Activated CD4-positive, CD25-positive, alpha-beta regulatory T cell (primary cell): Measurements from ENCODE around the gene MUSK.

Source experiments
- DNase-seq, 4 experiments: peaks; one replicate each; lab custom pipeline; 2025; lab: John Stamatoyannopoulos, UW

Gene MUSK

DNA sequence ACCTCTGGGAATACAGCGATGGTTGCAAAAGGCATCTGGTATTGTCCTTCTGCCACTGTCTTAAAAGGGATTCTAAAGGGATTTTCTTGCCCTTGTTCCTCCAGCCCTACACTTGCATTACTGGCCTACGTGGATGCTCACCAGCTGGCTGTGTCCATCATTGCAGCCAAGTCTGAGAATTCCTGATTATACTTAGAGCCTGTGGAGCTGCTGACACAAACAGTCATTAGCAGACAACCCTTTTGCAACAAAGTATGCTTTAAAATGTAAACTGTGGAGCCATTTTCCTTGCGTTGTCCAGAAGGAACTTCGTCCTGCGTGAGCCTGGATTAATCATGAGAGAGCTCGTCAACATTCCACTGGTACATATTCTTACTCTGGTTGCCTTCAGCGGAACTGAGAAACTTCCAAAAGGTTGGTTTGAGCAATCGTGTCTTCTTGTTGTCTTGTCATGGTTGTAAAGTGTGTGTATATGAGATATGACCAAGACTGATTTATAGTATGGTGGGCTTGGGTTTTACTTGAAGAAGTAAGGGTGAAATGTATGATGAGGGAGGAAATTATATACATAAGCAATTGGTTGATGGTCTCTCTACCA lies at the start of gene MUSK:
MUSK (plus strand) TSS at position 222 of the 598 bp plus-strand sequence; CDS start at position 336, 114 bp downstream.
- DNase-seq = no peak

DNA sequence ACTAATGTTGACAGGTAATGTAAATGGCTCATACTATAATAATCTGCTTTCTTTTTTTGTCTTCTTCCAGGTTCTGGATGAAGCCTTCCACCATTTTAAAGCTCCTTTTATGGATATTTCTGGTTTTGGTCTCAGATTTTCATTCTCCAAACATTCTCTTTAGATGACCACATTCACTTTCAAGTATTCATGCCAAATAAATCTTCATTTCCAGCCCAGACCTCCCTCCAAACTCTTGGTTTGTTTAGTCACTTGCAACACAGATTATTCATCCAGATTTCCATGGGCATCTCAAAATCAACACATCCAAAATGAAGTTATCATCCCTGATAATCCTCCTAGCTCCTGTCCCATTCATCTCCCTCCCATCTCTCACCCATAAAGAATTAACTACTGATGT lies 48.8 kb upstream of the MUSK start:
- no peak for DNase-seq

DNA sequence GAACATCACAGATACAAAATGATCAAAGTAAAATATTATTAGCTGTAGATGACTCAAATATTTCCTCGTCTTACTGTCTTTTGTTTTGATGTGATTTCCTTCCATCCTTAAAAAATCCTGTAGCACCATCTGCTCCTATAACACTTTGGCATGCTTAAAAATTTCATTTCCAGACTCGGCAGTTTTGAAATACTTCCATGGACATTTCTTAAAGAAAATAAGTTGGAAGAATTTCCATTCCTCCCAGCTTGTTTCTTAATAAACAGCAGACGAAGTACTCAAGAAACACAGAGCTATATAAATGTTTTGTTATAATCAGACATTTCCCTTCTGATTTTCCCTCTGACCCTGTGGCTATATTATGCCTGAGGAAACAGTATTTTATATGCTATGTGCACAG lies 47.9 kb upstream of the MUSK start:
- no peak for DNase-seq

- DNase-seq = no peak
Measured at GRCh38 chr9:110622368-110622767, 46.2 kb upstream of the MUSK start.

DNA sequence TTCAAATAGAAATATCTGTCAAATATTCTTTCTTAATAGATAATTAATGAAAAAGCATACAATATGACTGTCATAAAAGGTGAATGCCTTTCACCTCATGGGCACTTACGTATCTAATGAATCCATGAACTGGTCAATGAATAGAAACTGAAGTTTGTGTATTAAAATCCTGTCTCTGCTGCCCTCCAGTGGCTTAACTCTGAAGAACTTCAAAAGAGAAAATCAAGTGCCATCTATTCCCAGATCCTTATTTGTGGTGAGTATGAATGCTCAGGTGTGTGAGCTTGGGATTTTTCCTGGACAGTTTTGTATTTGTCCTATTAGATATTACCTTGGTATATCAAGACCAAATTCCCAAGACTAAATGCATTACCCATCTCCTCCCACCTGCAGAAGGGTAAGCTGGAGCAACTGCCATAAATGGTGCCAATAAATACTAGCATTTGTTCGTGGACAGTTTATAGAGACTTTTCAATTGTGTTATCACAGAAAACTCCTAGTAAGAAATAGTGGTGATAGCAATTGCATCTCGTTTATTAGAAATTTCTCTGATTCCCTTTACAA lies 45.0 kb upstream of the MUSK start:
- no peak for DNase-seq

DNA sequence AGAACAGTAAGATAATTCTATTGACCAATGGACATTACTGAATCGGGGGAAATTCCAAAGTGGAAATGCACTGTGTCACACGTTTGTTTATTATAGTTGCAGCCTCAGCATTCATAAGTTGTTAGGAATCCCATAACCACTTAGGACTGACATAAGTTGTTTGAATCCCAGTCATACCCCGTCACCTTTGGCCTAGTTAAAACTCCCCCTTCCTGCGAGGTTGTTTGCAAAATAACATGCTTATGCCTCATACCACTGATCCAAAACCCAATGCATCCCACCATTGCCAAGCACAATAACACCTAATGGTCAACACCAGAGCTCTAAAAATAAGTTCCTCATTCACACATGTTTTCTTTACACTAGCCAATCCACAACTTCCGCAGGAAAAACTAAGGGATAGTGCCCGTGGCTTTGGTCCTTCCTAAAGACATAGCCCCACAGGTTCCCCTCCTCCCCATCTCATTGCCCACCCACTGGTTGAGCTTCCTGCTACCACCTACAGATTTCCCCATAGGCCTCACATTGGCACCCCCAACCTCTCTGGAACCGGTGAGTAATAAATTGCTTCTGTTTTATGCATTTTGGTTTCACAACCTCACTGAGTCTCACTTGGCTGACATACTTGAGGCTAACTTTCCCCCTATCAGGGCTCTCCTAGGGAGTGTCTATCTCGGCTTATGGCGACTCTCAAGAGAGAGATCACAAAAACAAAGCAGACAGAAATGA lies 42.3 kb upstream of the MUSK start:
- DNase-seq = no peak

DNA sequence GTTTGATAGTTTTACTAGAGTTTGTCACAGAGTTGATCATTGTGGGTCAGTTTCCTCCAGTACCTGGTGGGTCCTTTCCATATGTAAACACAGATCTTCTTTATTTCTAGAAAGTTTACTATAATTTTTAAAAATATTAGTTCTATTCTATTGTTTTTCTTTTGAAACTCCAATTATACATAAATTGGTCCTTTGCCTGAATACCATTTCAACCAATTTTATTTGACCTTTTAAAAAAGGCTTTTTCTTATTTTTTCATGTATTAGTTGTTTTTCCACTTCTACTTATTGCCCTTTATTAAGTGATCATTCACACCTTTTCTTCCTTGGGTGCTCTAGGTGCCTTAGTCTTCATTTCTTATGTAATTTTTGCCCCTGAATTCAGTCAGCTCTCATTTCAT lies 33.0 kb upstream of the MUSK start:
- DNase-seq = no peak

- no peak for DNase-seq
Measured at GRCh38 chr9:110638381-110638954, 30.1 kb upstream of the MUSK start.

DNA sequence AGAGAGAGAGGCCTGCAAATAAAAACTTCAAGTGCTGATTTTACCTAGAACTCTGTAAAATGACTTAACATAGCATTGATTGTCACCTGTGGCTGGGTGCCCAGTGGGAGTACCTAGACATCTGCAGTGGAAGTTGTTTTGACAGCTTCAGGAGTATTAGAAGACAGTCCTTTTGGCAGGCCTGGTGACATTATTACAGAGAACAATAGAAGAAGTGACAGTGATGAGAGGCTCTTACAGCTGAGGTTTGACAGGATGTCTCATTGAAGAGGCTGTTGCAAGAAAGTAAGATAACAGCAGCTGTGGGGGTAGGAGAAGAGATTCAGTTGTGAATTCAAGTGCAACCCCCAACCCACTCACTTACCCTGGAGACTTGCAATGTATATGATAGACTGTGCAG lies 27.9 kb upstream of the MUSK start:
- no peak for DNase-seq

GRCh38 chr9:110641293-110641692 lies 27.3 kb upstream of the MUSK start:
- no peak for DNase-seq

GRCh38 chr9:110648696-110649095 lies 19.9 kb upstream of the MUSK start:
- no peak for DNase-seq

DNA sequence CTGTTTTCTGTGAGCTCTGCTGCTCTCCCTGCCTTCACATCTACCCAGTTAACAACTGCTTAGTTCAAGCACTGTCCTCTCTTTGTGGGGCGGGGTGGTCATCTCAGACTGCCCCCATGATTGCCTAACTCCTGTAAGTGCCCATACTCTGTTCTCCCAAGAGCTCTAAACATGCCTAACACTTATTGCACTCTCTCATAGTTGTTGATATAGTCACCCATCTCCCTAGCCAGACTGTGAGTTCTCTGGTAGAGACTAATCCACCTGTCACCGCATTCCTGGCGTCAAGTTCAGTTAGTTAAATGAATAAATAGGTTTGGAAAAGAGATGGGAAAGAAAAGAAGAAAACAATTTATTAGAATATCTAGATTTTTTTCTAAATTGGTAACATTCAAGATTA lies 18.3 kb upstream of the MUSK start:
- no peak for DNase-seq

DNA sequence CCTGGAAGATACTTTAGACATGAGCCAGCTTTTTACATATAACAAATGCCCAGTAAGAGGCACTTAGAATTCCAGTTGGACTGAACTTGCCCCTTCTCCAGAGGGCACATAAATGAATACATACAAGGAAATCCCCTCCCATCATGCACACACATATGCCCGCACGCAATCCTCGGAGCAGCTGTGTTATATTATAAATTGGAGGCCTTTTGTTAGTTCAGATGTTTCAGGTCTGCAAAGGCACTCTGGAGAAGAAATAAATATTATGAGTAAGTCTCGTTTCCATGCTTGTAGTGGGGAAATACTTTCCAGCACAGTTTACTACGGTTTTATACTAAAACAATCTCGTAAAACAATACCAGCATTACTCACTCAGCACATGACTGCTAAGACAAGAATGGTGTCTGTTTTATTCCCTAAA lies 17.6 kb upstream of the MUSK start:
- no peak for DNase-seq

DNA sequence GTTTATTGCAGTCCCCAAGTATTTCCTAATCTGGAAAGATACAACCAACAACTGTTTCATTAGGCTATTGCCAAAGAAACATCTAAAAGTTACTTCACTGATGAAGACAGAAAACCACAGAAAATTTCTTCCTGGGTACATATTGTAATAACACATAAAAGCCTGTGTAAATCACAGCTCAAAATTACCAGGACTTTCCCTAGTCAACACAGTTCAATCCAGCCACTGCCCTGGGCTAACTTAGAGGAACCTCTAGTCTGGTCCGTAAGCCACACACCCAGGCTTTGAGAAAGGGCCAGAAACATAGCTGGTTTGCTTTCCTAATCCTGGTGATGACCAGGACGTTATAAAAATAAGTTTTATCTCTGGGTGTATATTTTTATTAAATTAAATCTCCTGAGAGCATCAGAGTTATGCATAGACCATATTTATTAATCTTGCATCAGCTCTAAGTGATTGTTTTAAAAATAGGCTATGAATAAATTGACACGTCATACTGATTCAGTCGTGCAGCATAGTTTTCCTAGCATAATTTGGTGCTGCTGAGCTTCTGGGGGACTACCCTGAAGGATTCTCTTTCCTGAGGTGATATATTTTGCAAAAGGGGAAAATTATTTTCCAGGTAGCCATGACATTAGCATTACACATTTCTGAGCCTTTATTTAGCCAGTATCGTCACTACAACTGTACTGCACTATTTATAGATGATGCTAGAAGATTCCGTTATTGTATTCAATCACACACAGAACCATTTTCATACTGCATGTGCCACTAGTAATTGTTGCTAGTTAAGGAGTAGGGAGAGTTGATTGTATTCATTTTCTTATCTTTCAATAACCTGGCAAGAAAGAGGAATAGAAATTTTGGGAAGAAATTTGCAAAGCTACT lies 12.6 kb upstream of the MUSK start:
- no peak for DNase-seq

DNA sequence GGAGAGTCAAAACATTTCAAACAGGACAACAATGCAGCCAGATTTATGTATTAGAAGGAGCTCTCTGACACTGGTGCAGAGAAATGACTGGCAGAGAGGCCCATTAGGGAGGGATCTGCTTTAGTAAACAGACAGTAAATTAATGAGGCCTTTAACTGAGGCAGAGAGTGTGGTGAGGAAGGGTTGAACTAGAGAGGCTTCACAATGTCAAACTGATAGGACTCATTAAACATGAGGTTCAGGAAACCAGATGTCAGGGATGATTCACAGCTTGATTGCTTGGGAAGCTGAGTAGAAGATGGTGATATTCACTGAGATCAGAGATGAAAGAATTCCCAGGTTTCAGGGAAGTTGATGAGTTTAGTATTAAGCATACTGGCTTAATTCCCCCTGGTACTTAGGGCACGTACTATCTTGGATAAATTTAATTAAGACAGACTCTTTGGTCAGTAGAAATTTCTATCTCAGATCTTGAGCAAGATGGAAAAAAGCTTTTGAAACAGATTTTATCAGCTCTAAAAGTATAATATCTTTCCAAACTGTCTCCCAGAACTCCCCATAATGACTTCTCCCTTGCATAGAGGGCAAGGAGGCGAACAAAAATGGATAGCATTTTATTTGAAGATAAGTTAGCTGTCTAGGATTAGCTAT lies 8.6 kb upstream of the MUSK start:
- no peak for DNase-seq

DNA sequence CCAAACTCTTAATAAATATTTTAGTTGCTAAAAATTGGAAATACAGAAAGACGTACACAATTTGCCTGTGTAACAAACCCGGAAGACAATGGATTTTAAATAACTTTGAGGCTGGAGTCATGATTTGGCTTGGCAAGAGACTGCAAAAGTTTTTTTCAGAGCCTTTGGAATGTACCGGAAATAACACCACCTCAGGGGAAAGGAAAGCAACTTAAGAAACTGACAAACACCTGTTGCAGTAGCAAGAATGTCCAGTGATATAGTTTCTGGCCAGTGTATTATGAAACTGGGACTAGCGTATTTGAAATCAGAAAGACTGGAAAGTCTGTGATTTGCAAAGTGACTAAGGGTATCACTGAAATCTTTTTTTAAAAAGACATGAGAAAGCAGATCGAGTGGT lies 842 bp downstream of the MUSK start:
- no peak for DNase-seq

DNA sequence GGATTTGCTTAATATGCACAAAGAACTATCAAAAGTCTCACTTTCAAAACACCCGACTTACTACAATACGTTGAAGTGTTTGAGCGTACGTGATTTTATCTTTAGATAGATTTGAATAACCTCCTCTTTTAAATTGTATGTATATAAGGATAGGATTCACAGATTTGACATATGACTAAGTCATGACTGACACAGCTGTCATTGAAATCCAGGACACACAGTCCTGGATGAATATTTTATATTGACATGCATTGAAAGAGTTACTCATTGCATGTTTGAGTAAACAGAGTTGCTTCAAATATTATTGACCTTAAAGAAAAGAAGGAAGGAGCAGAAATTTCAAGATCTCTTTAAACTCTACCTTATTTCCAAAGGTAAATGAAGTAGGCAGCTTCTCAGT lies 3.3 kb downstream of the MUSK start:
- no peak for DNase-seq

GRCh38 chr9:110672873-110673510 lies 4.4 kb downstream of the MUSK start:
- no peak for DNase-seq

GRCh38 chr9:110687497-110687896 lies 18.9 kb downstream of the MUSK start:
- no peak for DNase-seq

DNA sequence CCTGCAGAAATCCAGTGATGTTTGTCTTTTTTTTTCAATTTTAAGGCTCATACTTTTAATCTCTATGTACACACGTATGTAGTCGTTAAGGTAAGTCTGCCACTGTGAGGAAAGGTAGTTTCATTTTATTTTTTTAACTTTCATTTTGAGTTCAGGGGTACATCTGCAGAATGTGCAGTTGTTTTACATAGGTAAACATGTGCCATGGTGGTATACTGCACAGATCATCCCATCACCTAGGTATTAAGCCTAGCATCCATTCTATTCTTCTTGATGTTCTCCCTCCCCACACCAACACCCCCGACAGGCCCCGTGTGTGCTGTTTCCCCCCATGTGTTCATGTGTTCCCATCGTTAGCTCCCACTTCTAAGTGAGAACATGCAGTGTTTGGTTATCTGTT lies 19.7 kb downstream of the MUSK start:
- no peak for DNase-seq

GRCh38 chr9:110691002-110691549 lies 22.5 kb downstream of the MUSK start:
- no peak for DNase-seq
